HG02759 (cell line): ENCODE results near the gene SELENOV.

Source experiments
- ATAC-seq: cut with Tn5 transposase; IDR thresholded peaks from one replicate; pipeline ENCODE4 v1.9.1; 2021; ENCODE audit warnings: mild to moderate bottlenecking, moderate library complexity; ENCODE audit not compliant: unreplicated experiment

SELENOV gene

DNA sequence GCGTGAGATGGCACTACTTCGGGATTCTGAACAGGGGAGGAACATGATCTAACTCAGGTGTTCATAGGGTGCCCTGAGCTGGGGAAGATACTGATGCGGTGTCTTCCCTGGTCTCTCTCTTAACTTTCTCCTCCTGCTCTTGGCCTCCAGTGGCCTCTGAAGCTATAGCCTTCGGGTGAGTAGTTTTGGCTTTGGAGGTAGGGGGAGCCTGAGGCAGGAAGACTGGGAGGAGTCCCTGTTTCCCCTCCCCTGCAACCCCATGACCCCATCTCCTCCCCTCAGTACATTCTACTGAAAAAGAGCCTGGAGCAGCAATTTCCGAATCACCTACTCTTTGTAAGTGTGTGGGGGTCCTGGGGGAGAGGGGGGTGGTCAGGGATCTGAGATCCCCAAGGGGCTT lies 3.5 kb downstream of the SELENOV start:
- no peak for ATAC-seq

DNA sequence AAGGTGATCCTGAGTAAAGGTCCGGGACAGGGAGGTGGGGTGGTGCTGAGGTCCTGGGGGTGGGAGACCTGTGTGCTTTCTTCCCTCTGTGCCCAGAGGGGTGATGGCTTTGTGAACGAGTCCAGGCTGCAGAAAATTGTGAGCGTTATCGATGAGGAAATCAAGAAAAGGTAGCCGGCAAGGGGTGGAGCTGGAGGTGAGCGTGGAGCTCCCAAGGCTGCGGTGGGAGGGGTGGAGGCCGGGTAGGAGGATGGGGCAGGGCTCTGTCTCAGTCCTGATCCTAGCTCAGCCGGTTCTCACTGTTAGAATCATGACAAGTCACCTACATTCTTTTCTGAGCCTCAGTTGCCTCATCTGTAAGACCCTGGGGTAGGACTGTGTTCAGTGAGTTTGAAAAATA lies 4.0 kb downstream of the SELENOV start:
- ATAC-seq, result no peak

GRCh38 chr19:39520541-39521484 lies 5.9 kb downstream of the SELENOV start:
- ATAC-seq, result no peak

DNA sequence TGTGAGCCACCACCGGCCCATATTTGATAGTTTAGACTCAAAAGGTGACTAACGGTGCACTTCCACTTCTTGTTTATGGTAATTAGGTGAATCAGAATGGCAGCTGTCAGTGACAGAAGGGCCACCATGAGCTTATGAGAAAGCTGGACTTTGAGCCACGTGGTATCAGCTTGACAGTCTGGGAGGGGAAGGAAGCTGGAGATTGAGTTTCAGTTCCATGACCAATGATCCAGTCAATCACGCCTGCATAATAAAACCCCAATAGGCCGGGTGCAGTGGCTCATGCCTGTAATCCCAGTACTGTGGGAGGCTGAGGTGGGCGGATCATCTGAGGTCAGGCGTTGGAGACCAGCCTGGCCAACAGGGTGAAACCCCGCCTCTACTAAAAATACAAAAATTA lies 9.6 kb downstream of the SELENOV start:
- no peak for ATAC-seq

GRCh38 chr19:39525205-39525604 lies 10.3 kb downstream of the SELENOV start:
- no peak for ATAC-seq

DNA sequence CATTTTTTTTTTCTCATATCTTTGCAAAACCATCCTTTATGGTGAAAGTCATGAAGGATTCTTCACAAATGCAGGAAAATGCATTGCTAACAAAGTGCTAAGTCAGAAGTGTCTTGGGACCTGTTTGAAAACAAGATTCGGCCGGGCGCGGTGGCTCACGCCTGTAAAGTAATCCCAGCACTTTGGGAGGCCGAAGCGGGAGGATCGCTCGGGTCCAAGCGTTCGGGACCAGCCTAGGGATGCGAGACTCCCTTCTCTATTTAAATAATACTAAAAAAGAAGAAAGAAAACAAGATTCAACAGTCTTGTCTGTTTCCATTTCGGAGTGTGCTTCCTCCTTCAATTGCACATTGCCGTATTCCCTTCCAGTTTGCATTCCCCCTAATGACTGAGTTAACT lies 16.9 kb downstream of the SELENOV start:
- no peak for ATAC-seq

DNA sequence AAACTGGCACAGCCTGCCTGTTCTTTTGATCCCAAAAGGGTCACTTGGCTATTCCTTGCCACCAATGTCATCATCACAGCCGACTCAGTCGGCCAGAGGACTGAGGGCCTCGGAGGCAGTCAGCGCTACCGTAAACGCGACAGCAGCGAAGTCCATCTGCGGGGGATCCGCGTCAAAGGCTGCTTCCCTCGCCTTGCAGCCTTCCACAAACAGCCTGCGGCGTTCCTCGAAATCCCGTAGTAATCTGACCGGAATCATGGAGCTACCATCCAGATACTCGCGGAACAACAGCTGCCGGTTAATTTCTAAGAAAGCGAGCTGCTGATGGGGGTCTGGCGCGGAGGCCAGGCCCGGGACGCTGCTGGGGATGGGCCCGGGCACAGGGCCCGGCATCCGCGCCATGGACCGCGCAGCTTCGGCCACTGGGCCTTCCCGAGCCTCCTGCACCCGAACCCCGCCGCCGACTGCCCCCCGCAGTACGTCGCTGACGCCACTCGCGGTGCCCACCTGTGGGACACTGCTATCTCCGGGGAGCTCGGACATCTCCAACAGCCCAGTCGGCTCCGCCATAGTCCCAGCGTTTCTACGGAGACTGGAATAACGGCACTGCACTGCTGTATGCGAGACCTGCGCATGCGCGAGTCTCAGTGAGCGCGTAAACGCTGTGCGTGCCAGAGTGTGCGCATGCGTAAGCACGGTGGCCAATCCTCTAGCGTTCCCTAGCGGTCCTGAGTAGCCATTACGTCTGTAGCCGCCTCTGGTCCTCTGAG lies 17.5 kb downstream of the SELENOV start, which contains the start of gene EID2B:
EID2B (minus strand) TSS at position 620 of the 770 bp plus-strand sequence; CDS start at position 570, 50 bp downstream.
- peak; percentile 94 for ATAC-seq

GRCh38 chr19:39533003-39533512 lies 18.1 kb downstream of the SELENOV start:
- ATAC-seq, result peak; percentile 14

DNA sequence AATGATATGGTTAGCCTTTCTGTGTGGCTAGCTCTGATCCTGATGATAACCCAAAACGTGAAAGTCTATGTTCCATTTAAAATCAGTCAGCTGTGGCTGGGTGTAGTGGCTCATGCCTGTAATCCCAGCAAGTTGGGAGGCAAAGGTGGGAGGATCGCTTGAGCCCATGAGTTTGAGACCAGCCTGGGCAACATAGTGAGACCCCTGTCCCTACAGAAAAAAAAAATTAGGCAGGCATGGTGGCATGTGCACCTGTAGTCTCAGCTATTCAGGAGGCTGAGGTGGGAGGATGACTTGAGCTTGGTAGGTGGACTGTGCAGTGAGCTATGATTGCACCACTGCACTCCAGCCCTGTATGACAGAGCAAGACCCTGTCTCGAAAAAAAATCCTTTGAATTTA lies 18.9 kb downstream of the SELENOV start:
- ATAC-seq, result no peak

GRCh38 chr19:39539165-39539517 lies 24.2 kb downstream of the SELENOV start:
- ATAC-seq, result no peak

DNA sequence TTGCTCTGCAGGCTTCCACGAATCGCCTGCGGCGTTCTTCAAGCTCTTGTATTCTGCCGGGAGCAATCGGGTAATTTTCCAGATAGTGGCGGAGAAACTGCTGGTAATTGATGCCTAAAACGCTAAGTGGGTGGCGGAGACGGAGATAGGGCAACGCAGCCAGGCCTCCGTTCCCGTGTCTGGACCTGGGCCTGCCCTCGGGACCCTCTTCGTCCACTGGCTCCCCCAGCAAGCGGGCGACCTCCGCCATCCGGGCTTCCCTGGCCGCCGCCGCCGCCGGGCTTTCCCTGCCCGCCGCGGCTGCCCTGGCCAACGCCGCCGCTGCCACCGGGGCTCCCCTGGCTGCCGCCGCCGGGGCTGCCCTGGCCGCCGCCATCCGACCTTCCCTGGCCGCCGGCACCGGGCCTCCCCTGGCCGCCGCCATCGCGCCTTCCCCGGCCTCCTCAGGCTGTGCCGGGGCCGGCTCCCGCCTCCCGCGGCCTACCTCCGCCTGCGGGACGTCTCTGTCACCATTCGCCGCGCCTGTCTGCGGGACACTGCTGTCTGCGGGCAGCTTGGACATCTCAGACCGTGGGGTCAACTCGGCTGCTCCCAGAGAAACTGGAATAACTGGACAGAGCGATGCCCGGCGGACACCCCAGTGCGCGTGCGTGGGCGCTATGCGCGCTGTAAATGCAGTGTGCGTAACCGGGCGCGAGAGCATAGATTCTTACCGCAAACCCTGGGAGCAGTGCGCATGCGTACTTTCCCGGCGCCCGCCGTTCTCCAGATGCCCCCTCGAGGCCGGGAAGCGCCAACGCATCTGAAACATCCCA lies 24.8 kb downstream of the SELENOV start, which contains the start of gene EID2:
EID2 (minus strand) TSS at position 644 of the 815 bp plus-strand sequence; CDS start at position 562, 82 bp downstream.
- ATAC-seq, result peak; percentile 90

- ATAC-seq, result no peak
These were observed 25.4 kb downstream of the SELENOV start for GRCh38 chr19:39540333-39540673.

DNA sequence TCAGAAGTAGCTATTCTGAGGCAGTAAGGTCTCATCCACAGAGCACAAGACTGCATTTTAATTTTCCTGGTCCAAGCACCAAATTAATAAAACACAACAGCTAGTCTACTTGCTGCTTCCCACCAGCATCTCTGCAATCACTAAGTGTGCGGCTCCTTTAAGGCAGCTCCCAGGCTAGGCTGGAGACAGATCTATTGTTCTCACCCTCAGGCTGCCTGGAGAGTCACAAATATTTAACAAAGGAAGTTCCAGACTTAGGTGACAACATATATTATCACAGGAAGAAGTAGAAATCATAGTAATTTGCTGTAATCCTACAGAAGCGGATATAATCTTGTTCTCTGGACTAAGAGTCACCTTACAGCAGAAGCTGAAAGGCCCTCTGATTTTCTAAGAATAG lies 27.3 kb downstream of the SELENOV start:
- ATAC-seq, result no peak

GRCh38 chr19:39543477-39543857 lies 28.5 kb downstream of the SELENOV start:
- no peak for ATAC-seq

GRCh38 chr19:39544226-39544903 lies 29.4 kb downstream of the SELENOV start:
- no peak for ATAC-seq

GRCh38 chr19:39544911-39545310 lies 30.0 kb downstream of the SELENOV start:
- no peak for ATAC-seq

GRCh38 chr19:39546599-39546998 lies 31.7 kb downstream of the SELENOV start:
- ATAC-seq, result no peak

DNA sequence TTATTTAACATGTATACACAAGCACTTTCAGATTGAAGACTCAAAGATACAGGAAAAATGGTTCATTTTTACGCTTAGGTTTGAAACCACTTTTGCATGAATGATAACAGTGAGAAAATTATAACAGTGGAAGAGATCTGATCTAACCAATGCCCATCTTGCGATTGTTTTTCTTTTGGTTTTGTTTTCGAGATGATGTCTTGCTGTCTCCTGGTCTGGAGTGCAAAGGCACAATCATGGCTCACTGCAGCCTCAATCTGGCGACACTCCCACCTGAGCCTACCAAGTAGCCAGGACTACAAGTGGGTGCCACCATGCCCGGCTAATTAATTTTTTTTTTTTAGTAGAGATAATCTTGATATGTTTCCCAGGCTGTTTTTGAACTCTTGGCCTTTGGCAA lies 35.3 kb downstream of the SELENOV start:
- no peak for ATAC-seq

- ATAC-seq, result no peak
These were observed 38.2 kb downstream of the SELENOV start for GRCh38 chr19:39553082-39553652.
